ENCODE data around the gene NEDD9. TPM values are rescaled to one million over a fixed set of nuclear protein-coding genes. Genes with fewer than 3 reads are reported as not detected.

NEDD9 gene
- total and polyA plus RNA-seq, 2 donors (not counting 1 experiment from before 2014, with no cell fraction given), result 38.9 to 46.2 TPM

- H3K9ac ChIP-seq (ENCODE audit: low read length), result no peak overlapping the region
- Mint-ChIP-seq H3K4me3 (no peak overlapping the region), H3K27ac (no peak overlapping the region), H3K4me1 (no peaks in the 10 kb centered on the region), H3K9me3 (ENCODE audit: insufficient read depth) (no peaks in the 10 kb centered on the region), H3K27me3 (no peaks in the 10 kb centered on the region)
- no peaks in the 10 kb centered on the region for H3K27me3 ChIP-seq (replicated peaks in 1 of 4; ENCODE audit: control extremely low read depth in 1 of 4, control insufficient read depth in 3 of 4, insufficient read depth in 4 of 4, low read length in 3 of 4)
- no peak overlapping the region for H3K4me3 ChIP-seq (ENCODE audit: control extremely low read depth in 1 of 5, extremely low read depth in 1 of 5, insufficient read depth in 1 of 5, low read depth in 2 of 5, low read length in 4 of 5)
- H3K4me1 ChIP-seq (ENCODE audit: control insufficient read depth in 2 of 2, insufficient read depth in 2 of 2, low read length in 2 of 2), result no peaks in the 10 kb centered on the region
- TF ChIP-seq EZH2 (IDR thresholded peaks at IDR 0.05; ENCODE audit: borderline replicate concordance, insufficient read depth, low read depth, low read length, poor library complexity, severe bottlenecking), result no peak
- no peak for TF ChIP-seq CTCF (IDR thresholded peaks at IDR 0.05)
- ATAC-seq (ENCODE audit: low read depth) (no peak), DNase-seq (no peak)
- ChIA-PET POLR2A (no interaction called here), CTCF (interaction anchor here (1.2 to 1.7 kb wide), 2 partner anchors 18 to 385 kb away, joined by 3 to 6 read pairs; no protein-coding TSS in a partner anchor)
- intact Hi-C loops (cut with micrococcal nuclease), result no loop called here
- H3K36me3 ChIP-seq (replicated peaks in 1 of 2; ENCODE audit: control extremely low read depth in 1 of 2, control insufficient read depth in 1 of 2, extremely low read depth in 1 of 2, insufficient read depth in 2 of 2, low read length in 1 of 2), result peaks cover 7 to 81% of the 10 kb centered on the region in 2 experiments
- 97% methylated on average over 20 of the region's 20 CpGs for WGBS (ENCODE audit: insufficient coverage)
- no peak overlapping the region for H3K27ac ChIP-seq (ENCODE audit: low read length in 2 of 2)
- no peak overlapping the region for H3K4me2 ChIP-seq (replicated peaks; ENCODE audit: low read depth, low read length, poor library complexity, severe bottlenecking)
- no peaks in the 10 kb centered on the region for H3K9me3 ChIP-seq (ENCODE audit: control extremely low read depth in 1 of 3, control insufficient read depth in 2 of 3, insufficient read depth in 1 of 3, low read length in 2 of 3)
- no peak overlapping the region for H2AFZ ChIP-seq (ENCODE audit: insufficient read depth, low read depth, low read length, poor library complexity, severe bottlenecking)
- H3K79me2 ChIP-seq (ENCODE audit: control insufficient read depth, insufficient read depth, low read length), result no peaks in the 10 kb centered on the region
- peaks cover 5% of the 10 kb centered on the region for H4K20me1 ChIP-seq (ENCODE audit: control insufficient read depth, insufficient read depth, low read length, poor library complexity, severe bottlenecking)
These were observed 41.7 kb downstream of the NEDD9 start for GRCh38 chr6:11190625-11191245.

DNA sequence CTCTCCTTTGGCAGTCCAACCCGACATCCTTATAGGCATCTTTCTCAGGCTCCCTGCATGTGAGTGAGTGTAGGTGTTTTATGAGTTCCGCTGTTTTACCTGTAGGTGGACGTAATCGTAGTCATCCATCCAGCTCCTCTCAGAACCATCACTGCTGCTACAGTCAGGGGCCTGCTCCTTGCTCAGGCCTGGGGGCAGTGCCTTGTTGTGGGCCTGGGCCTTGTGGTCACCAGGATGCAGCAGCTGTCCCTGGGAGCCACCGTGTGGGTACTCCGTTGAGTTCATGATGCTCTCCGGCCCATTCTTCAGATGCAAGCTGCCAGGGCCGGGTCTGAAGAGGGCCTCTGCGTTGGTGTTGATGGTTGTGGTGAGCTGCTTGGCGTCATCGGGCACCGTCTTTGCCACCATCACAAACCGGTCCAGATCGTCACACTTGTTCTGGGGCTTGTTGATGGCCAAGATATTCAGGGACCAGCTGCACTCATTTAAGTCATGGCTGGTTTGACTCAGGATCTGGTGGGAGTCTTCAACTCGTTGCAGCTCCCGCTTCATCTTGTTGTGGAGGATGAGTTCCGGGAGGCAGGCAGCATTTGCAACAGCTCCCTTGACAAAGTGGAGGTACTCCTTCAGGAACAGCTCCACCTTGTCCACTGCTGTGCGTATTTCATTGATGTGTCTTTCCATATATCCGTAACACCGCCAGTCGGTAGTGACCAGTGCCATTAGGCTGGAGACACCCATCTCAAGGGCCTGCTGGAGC, 42.4 kb downstream of the NEDD9 start:
- intact Hi-C loops (cut with micrococcal nuclease), result no loop called here
- POLR2A ChIA-PET, result no interaction called here
- no peaks in the 10 kb centered on the region for H3K9me3 Mint-ChIP-seq (ENCODE audit: insufficient read depth)
- Histone ChIP-seq H3K27ac (ENCODE audit: low read length in 2 of 2) (no peak overlapping the region), H3K27me3 (replicated peaks in 1 of 4; ENCODE audit: control extremely low read depth in 1 of 4, control insufficient read depth in 3 of 4, insufficient read depth in 4 of 4, low read length in 3 of 4) (no peaks in the 10 kb centered on the region), H4K20me1 (ENCODE audit: control insufficient read depth, insufficient read depth, low read length, poor library complexity, severe bottlenecking) (peaks cover 5% of the 10 kb centered on the region), H3K4me1 (ENCODE audit: control insufficient read depth in 2 of 2, insufficient read depth in 2 of 2, low read length in 2 of 2) (no peaks in the 10 kb centered on the region), H3K4me2 (replicated peaks; ENCODE audit: low read depth, low read length, poor library complexity, severe bottlenecking) (no peak overlapping the region), H3K4me3 (ENCODE audit: control extremely low read depth in 1 of 5, extremely low read depth in 1 of 5, insufficient read depth in 1 of 5, low read depth in 2 of 5, low read length in 4 of 5) (no peak overlapping the region), H3K9me3 (ENCODE audit: control extremely low read depth in 1 of 3, control insufficient read depth in 2 of 3, insufficient read depth in 1 of 3, low read length in 2 of 3) (peaks cover 0 to 4% (median 0%) of the 10 kb centered on the region in 3 donors), H3K9ac (ENCODE audit: low read length) (no peak overlapping the region), H3K79me2 (ENCODE audit: control insufficient read depth, insufficient read depth, low read length) (no peaks in the 10 kb centered on the region), H2AFZ (ENCODE audit: insufficient read depth, low read depth, low read length, poor library complexity, severe bottlenecking) (no peak overlapping the region), H3K36me3 (replicated peaks in 1 of 2; ENCODE audit: control extremely low read depth in 1 of 2, control insufficient read depth in 1 of 2, extremely low read depth in 1 of 2, insufficient read depth in 2 of 2, low read length in 1 of 2) (peaks cover 8 to 85% of the 10 kb centered on the region in 2 experiments)
- no peak for TF ChIP-seq EZH2 (IDR thresholded peaks at IDR 0.05; ENCODE audit: borderline replicate concordance, insufficient read depth, low read depth, low read length, poor library complexity, severe bottlenecking)
- no peak for TF ChIP-seq CTCF (IDR thresholded peaks at IDR 0.05)
- ATAC-seq (ENCODE audit: low read depth) (no peak), DNase-seq (no peak)
- no peaks in the 10 kb centered on the region for H3K27me3 Mint-ChIP-seq
- no peak overlapping the region for H3K27ac Mint-ChIP-seq
- no peak overlapping the region for H3K4me3 Mint-ChIP-seq
- 96% methylated on average over 16 of the region's 21 CpGs for WGBS (ENCODE audit: insufficient coverage)
- H3K4me1 Mint-ChIP-seq, result no peaks in the 10 kb centered on the region
- CTCF ChIA-PET, result interaction anchor here (1.2 to 1.7 kb wide), 2 partner anchors 18 to 385 kb away, joined by 3 to 6 read pairs; no protein-coding TSS in a partner anchor

Measured in B cell (primary cell).